Left kidney (tissue), 2 donors: Measurements from ENCODE around the gene HLA-DQB2. TPM values are rescaled to one million over a fixed set of nuclear protein-coding genes. Genes with fewer than 3 reads are reported as not detected.
"Not testable (repeated sequence)": the region's sequence is repeated elsewhere in the genome, so short reads cannot be mapped to it uniquely, and the experiment has no call there.

Source experiments
- DNase-seq: peaks from one replicate; pipeline ENCODE4 v3.0.0-alpha.2; 2013
- polyA plus RNA-seq: library from polyadenylated mRNA; unstranded; fragments of 120-200 nt; gene quantifications from one replicate; pipeline ENCODE4 v1.2.1, GENCODE V29; 2013; ENCODE audit not compliant: insufficient read length

Gene HLA-DQB2
- polyA plus RNA-seq, 1 donor, result 2.9 TPM

DNA sequence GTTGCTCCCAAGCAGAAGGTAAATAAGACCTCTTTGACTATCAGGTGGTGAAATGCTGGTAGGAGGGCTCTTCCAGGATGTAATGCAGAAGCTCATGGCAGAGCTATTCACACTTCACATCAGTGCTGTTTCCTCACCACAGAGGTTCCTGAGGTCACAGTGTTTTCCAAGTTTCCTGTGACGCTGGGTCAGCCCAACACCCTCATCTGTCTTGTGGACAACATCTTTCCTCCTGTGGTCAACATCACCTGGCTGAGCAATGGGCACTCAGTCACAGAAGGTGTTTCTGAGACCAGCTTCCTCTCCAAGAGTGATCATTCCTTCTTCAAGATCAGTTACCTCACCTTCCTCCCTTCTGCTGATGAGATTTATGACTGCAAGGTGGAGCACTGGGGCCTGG is 17.7 kb downstream of the HLA-DQB2 start:
- not testable (repeated sequence) for DNase-seq

DNA sequence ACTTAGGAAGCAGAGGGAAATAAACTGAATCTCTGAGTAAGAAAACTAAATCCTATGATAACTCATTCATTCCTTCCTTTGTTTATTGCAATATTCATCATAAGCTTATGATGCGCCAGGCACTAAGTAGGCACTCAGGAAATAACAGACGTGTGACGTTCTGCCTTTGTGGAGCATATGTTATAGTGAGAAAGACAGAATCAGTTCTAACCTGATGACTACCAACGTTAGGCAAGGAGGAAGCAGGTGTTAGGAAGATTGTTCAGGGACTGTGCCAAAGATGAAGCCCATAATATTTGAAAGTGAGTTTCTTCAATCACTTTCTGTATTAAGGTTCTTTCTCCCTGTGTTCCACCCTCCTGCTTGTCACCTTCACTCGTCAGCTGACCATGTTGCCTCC is 18.6 kb downstream of the HLA-DQB2 start:
- DNase-seq, result no peak

DNA sequence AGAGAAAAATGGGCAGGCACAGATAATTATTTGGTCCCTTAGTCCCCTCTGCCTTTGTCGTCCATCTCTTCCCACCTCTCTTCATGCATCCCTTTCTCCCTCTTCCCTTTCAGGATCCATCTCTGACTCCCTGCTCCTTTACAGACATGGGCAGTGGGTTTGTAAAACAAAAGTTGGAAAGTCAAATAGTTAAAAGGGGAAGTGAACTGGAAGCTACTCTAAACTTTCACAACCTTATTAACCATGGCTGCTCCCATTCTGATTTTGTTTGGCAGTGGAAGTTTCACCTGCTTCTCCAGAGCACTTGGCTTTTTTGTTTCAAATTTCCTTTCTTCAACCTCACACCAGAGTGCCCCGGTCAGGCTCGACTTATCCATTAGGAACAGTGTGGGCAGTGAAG is 21.0 kb downstream of the HLA-DQB2 start:
- no peak for DNase-seq

DNA sequence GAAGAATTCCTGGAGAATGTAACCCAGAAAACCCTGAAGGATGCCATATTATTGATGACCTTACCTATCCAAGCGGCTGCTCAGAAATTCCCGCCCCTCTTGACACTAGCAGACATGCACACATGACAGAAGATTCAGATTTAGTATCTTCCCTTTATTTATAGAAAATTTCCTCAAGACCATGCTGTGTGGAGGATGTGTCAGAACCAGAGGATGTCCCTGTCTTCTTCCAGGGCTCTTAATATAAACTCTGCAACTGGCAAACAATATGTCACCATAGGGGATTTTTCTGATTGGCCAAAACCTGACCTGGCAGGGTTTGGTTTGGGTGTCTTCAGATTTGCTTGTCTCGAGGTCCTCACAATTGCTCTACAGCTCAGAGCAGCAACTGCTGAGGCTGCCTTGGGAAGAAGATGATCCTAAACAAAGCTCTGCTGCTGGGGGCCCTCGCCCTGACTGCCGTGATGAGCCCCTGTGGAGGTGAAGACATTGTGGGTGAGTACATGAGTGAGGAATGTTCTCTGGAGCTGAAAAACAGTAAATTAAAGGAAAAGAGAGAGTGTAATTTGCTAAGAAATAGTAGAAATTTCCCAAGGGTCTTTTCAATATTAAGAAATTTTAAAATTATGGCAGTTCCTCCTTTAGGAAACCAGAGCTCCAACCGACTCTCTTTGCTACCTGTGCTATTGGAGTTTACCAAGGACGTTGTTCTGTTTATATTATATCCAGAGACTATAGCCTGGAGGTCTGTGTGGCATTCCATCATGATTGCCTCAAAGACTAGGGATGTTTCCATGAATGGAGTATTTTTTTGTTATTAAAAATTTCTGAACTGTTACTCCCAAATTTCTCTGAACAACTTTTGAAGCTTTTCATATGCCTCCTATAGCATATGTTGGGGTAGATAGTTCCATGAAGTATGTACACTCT is 22.0 kb downstream of the HLA-DQB2 start, which contains the start of gene HLA-DQA2:
HLA-DQA2 (plus strand) TSS at position 361 of the 930 bp plus-strand sequence; CDS start at position 414, 53 bp downstream.
- DNase-seq, result no peak

DNA sequence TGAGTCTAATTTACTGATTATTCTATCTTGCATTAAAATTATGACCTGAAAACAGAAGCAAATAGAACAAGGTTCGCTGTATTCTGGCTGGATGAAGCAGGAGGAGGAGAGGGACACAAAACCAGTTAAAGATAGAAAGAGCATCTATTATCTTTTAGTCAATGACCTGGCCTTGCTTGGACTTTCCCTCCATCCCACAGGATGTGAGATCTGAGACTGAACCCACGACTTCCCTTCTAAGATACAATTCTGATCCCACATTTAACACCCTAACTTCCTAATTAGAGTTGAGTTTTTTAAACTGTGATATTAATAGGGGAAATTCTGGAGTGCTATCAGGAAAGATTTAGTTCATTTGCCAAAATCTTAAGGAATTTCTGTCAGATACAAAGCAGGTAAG is 25.2 kb downstream of the HLA-DQB2 start:
- no peak for DNase-seq

DNA sequence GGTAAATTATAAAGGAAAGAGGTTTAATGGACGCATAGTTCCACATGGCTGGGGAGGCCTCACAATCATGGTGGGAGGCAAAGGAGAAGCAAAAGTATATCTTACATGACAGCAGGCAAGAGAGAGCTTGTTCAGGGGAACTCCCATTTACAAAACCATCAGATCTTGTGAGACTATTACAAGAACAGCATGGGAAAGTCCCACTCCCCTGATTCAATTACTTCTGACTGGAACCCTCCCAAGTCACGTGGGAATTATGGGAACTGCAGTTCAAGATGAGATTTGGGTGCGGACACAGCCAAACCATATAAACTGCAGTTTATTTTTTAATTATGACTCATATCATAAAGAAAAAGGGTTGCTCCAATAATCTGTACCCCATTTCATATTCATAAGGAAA is 44.5 kb downstream of the HLA-DQB2 start:
- no peak for DNase-seq

DNA sequence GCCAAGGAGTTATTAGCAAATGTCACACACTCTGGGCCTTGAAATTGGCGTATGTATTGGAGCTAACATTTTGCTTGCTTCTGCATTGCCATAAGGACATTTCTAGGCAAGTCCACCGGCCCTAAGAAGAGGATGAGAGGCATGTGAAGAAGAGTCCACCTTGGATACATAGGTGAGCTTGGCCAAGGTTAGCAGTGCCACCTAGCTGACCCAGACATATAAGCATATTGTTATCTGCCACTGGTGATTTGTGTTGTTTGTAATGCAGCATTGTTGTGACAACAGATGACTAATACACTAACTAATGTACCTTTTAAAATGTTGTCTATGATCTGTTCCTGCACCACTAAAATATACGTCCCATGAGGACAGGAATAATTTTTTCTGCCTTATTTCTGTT is 46.9 kb downstream of the HLA-DQB2 start:
- DNase-seq, result no peak

DNA sequence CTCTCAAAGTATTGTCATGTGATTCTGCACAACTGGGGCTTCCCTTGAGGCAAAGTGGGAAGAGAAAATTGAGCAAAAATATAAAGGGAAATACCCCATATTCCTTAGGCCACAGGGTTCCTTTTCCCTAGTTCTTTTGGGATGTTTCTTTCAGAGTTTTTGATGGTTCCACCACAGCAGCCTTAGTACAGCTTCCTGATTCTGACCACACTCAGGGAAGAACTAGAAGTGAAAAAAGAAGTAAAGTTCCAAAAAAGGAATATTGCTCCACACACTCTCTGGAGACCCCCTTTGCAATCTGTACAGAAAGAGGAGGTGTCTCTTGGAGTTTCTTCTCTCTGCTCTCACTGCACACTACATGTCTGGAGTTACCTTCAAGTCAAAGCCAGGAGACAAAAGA is 50.1 kb downstream of the HLA-DQB2 start:
- DNase-seq, result no peak

DNA sequence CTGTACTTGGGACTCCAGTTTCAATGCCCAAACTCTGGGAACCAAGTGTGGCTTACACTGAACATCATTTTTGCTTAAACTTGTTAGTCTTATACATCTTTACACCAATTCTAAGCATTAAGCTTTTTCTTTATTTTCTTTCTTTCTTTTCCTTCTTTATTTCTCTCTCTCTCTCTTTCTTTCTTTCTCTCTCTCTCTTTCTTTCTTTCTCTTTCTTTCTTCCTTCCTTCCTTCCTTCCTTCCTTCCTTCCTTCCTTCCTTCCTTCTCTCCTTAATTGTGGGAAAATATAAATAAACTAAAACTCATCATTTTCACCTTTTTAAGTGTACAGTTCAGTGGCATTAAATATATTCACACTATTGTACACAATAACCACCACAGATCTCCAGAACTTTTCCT is 53.7 kb downstream of the HLA-DQB2 start:
- no peak for DNase-seq

Other genes starting within 250 kb of the HLA-DQB2 start
- 6.3 TPM for gene HLA-DRB5, start 233.2 kb downstream of the HLA-DQB2 start, polyA plus RNA-seq
- 16.1 TPM for gene HLA-DRB1, start 173.7 kb downstream of the HLA-DQB2 start, polyA plus RNA-seq
- 3.3 TPM for gene HLA-DQA1, start 126.1 kb downstream of the HLA-DQB2 start, polyA plus RNA-seq
- 8.4 TPM for gene HLA-DQB1, start 96.9 kb downstream of the HLA-DQB2 start, polyA plus RNA-seq
- gene HLA-DQA2, start 22.1 kb downstream of the HLA-DQB2 start, polyA plus RNA-seq, result 2.1 TPM
- gene HLA-DOB, start 53.5 kb upstream of the HLA-DQB2 start, polyA plus RNA-seq, result 0.32 TPM
- gene TAP2, start 75.2 kb upstream of the HLA-DQB2 start, polyA plus RNA-seq, result 11.5 TPM
- 18.8 TPM for gene PSMB8, start 80.5 kb upstream of the HLA-DQB2 start, polyA plus RNA-seq
- gene TAP1, start 90.2 kb upstream of the HLA-DQB2 start, polyA plus RNA-seq, result 7.7 TPM
- gene PSMB9, start 90.7 kb upstream of the HLA-DQB2 start, polyA plus RNA-seq, result 4.2 TPM
- gene HLA-DMB, start 177.5 kb upstream of the HLA-DQB2 start, polyA plus RNA-seq, result 64.6 TPM
- gene HLA-DMA, start 189.6 kb upstream of the HLA-DQB2 start, polyA plus RNA-seq, result 14.7 TPM
- 357 TPM for gene BRD2, start 205.1 kb upstream of the HLA-DQB2 start, polyA plus RNA-seq
- gene HLA-DOA, start 246.1 kb upstream of the HLA-DQB2 start, polyA plus RNA-seq, result 5.9 TPM